Stimulated activated CD8-positive, alpha-beta memory T cell treated with anti-CD3 and anti-CD28 coated beads, Interleukin-2, amount 100 ng/mL, for 1 hour (primary cell): ENCODE results near the gene LFNG.

Source experiments
- DNase-seq, 2 donors: peaks; one replicate each; pipeline ENCODE4 v3.0.0-alpha.2; 2020; ENCODE audit warnings: low read depth in 2 of 2

The LFNG gene

DNA sequence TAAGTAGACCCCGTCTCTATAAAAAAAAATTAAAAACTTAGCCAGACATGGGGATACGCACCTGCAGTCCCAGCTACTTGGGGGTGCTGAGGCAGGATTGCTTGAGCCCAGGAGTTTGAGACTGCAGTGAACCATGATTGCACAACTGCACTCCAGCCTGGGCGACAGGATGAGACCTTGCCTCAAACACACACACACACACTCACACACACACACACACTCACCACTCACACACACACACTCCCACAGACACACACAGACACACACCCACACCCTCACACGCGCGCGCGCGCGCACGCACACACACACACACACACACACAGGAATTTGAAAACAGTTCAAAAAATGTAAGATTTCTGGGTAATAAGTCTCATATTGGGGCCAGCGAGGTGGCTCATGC, 34.7 kb upstream of the LFNG start:
- DNase-seq, result no peak

DNA sequence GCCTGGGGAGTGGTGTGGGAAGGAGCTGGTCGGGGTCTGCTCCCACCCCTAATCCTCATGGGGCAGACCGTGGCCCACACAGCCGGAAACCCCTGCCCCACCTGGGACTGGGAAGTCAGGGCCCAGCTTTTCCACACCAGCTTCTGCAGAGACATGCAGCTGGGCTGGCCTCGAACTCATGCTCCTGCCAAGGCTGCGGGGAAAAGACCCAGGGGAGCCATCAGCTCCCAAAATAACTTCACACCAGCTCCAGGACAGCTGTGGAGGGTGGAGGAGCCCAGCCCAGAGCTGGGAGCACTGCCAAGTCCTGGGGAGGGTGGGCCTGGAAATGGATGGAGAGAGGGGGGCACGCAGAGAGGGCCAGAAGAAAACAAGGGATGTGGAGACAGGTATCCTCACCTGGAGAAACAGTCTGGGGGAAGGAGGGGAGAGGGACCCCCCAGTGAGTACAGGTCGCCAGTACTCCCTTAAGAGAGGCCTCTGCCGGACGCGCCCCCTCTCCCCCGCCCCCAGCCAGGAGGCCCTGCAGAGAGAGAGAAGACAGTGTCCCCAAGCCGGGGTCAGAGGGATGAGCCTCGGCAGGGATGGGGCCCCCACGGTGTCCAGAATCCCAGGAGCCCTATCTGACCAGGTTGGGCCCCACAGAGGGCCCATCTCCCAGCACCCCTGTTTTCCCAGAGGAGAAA, 31.8 kb upstream of the LFNG start:
- DNase-seq, result no peak

DNA sequence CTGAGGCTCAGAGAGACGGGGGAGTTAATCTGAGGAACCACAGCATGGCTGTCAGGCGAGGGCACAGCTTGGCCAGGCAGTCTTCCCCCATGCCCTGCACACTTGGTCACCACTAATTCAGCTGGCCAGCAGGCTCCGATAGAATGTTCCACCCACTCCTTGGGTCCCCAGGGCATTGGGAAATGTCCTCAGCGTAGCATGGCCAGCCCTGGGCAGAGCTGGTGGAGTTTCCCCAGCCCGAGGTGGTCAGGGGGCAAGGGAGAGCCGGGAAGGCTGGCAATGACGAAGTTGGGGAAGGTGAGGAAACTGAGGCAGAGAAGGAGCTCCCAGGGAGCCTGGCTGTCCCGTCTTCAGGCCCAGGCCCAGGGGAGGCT, 31.3 kb upstream of the LFNG start:
- DNase-seq, result no peak

DNA sequence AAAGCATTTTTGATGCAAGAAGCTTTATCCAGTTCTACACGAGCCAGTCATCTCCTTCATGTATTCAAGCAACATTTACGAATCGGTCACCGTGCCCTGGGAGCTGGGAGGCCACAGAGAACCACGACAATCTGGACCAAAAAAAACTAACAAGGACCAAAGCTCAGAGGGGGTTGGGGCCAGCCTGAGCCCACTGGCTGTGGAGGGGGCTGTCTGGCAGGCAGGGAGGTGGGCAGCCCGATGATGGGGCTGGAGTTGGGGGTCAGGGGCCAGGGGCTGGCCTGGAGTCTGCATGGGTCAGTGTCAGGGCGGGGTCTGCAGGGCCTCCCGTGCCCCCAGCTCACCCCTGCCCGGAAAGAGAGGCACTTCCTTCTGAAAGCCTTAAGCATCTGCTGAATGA, 30.9 kb upstream of the LFNG start:
- DNase-seq, result no peak

DNA sequence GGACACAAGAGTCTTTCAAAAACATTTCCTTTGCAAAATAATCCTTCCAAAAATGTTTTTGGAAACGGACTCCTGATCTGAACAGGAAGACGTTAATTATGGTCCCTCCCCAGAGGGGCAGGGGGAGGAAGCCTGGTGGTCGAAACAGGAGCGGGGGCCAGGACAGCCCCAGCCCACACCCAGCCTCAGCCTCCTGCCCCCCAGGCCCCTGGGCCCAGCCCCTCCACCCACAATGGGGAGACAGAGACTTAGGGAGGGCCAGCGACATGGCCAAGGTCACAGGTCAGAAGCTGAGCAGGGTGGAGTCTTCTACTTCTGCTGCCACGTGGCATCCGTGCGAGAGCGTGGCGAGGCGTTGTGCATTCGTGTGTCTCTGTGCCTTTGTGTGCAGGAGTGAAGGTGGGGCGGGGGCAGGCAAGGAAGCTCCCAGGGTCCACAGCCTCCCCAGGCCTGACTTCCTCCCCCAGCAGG, 29.4 kb upstream of the LFNG start:
- no peak for DNase-seq

DNA sequence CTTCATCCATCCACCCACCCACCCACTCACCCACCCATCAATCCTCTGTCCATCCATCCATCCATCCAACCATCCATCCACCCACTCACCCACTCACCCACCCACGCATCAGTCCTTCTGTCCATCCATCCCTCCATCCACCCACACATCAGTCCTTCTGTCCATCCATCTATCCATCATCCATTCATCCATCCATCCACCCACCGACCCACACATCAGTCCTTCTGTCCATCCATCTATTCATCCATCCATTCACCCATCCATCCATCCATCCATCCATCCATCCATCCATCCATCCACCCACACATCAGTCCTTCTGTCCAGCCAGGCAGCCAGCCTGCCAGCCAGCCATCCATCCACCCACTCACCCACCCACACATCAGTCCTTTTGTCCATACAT, 27.5 kb upstream of the LFNG start:
- DNase-seq, result no peak

DNA sequence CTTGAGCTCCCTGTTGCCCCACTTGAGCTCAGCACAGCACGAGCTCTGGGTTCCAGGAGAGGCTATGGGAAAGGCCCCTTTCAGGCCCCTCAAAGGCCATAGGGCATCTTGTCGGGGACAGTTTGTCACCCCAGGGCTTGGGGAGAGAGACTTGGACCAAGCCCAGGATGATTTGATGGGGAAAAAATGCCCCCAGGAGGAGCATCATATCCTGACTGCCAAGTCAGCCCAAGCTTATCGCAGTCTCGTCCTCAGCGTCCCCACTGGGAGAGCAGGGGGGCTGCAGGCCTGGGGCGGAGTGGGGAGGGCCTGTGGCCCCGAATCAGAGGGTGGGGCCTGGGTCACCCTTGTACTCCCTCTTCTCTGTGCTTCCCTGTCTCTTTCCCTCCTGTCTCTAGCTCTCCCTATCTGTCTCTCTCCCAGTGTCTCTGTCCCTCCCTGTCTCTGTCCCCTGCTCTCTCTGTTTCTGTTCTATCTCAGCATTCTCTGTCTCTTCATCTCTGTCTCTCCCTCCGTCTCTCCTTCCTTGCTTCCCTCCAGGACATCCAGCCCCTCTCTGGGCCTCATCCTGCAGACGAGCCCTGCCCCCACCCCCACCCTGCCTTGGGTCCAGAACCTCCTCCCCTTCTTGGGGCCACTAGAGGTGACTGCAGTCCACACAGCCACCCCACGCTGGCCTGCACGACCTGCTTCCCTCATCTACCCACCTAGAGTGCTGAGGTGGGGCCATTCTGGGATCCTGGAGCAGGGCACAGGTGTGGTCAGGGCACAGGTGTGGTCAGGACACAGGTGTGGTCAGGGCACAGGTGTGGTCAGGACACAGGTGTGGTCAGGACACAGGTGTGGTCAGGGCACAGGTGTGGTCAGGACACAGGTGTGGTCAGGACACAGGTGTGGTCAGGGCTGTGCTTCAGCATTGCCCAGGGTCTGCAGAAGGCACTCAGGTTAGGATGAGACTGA, 26.1 kb upstream of the LFNG start:
- no peak for DNase-seq

DNA sequence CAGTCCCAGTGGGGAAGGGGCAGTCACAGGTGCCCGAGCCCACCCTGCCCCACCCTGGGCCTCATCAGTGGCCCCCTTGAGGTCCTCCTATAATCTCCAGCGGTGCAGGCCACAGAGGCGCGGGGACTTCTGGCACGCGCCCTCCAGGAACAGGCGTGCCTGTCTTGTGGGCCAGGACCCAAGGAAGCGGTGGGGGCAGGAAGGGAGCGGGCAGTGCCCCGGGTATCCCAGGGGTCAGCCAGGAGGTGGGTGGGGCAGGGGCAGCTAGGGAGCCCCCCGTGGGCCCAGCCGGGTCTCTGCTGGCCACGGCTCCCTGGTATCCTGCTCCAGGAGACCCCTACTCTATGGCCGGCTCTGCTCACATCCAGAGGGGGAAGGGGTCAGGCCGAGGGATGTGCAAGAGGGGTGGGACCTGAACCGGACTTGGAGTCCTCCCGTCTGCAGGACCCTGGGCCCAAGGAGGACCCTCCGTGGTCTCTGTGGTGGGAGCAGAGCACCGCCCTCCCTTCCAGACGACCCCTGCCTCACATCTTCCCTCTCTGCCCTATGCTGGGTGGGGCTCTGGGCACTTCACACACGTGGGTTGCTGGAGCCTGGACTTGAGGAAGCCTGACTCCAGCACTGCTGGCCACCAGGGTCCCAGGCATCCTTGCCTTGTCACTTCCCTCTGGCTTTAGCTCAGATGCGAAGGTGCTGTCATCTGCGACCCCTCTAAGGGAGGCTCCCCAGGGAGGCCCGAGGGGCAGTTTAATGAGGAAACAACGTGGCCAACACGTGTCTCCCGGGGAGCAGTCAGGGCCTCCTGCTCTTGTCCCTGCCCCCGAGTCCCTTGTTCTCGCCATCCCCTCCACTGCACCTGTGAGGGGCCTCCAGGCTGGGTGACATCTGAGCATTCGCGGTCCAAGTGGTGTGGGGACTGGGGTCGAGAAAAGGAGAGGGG, 25.1 kb upstream of the LFNG start:
- no peak for DNase-seq

DNA sequence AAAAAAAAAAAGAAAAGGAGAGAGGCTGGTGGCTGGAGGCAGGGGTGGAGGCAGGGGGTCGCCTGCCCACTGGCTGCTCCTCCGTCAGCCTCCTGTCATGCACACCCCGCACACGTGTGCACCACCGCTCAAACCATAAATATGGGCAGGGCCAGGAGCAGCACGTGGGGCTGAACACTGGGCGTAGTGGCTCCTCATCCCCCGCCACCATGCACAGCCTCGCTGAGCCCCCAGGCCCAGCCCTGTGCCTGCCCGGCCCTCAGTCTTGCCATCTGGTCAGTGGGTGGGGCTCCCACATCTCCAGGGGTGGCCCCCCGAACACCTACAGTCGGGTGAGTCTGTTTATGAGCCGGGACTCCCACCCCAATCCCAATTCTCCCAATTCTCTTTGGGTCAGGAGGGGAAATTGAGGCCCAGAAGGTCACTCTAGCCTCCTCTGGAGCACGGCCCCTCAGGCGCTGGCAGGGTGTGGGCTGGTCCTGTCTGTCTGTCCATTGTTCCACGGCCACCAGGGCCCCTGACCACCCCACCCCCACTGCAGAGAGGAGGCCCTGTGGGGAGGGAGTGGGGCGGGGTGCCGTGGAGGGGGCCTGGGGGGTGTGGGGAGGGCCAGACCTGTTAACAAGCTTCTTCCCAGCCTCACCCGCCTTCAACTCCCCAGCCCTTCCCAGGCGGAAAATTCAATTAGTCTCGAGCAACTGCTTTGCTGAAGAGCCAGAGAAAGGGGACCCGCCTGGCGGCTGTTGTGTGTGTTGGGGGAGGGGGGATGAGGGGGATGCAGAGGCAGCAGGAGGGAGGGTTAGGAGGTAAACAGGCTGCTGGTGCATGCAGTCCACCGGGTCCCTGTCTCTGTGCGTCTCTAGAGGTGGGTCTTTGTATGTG, 23.9 kb upstream of the LFNG start:
- DNase-seq, result no peak

DNA sequence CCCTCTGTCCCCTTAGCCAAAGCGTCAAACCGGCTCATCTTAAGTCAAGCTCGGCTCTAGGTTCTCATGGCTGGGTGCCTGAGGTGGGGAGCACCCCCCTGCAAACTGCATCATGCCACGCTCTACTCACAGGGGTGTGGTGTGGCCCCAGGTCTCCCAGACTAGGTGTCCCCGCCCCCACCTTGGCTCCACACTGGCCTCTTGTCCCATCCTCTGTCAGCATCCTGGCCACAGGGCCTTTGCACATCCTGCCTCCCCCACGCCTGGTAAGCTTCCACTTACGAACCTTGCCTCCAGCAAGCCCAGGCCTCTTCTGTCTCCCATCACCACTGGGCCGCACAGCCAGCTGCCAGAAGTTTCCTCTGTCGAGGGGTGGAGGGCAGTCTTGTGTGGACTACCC, 23.2 kb upstream of the LFNG start:
- DNase-seq, result no peak

DNA sequence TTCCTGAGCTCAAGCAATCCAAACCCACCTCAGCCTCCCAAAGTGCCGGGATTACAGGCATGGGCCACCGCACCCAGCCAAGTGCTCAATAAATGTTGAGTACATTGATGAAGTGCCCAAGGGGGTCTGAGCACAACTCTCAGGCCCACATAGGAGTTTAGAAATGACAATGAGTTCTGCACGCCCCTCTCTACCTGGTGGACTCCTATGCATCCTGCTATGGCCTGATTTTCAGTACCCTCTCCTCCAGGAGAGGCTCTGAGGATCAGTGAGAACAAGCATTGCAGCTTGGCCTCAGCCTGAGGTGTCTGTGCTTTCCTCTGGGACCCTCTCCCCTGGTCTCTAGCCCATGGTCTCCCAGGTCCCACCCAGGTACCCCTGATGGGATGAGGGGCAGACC, 22.5 kb upstream of the LFNG start:
- no peak for DNase-seq

DNA sequence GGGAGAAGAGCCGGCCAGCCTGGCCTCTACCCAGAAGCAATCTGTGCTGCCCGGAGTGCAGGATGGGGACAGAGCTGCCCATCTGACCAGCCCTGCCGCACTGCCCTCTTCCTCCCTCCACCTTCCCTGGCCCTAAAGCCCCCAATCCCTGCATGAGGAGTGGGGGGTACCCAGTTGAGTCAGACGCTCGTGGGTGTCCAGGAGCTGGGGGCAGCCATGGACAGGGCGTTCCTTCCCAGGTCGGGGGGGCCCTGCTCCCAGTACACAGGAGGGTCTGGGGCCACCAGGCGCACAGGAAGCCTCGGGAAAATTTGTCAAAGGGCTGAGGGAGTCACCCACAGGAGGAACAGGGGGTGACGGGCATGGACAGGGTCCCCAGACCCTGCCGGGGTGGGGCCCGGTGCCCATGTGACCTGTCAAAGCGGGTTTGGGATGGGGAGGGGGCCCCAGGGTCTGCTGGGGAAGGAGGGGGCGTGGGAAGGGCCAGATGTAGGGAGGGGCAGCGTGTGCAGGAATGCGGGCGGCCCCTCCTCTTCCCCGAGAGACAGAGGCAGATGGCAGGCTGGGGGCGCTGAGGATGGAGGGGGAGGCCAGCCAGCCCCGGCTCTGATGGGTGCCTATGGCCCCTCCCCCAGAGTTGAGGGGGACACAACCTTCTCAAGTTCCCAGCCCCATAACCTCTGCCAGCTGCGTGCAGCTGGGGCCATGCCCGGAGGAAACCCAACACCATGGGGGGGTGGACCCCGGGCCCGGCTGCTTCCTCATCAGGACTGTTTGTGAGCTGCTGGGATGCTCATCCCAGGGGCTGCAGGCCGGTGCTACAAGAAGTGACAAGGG, 21.9 kb upstream of the LFNG start:
- DNase-seq, result no peak

DNA sequence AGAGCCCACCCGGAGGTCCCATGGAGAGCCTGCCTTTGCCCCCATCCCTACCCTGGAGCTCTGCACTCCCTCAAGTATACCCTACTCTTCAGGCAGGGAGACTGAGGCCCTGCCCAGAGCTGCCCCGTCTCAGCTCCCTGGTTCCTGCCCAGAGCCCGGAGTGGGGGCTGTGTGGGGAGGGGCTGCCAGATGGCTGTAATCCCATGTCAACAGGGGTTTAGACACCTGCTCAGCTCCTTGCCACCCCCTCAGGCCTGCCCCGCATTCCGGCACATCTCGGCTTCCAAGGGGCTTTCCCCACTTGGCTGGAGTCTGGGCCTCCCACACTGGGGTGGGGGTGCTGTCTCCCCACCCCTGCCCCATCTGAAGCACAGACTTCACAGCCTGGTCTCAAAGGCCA, 20.9 kb upstream of the LFNG start:
- no peak for DNase-seq

DNA sequence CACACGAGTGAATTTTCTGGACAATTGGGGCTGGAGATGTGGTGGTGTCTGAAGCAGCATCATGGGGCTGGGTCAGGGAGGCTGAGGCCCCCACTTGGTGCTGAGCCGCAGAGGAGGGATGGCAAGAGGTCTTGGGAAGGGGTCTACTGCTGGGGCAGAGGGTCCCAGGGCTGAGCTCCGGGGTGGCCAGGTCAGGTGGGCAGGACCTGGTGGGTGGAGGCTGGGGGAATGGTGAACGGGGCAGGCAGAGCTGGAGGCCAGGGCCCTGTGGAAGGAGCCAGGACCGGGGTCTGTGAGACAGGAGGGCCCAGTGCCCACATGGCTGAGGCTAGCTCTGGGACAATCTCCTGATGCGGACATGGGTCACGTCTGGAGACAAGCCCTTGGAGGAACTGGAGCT, 20.4 kb upstream of the LFNG start:
- no peak for DNase-seq

DNA sequence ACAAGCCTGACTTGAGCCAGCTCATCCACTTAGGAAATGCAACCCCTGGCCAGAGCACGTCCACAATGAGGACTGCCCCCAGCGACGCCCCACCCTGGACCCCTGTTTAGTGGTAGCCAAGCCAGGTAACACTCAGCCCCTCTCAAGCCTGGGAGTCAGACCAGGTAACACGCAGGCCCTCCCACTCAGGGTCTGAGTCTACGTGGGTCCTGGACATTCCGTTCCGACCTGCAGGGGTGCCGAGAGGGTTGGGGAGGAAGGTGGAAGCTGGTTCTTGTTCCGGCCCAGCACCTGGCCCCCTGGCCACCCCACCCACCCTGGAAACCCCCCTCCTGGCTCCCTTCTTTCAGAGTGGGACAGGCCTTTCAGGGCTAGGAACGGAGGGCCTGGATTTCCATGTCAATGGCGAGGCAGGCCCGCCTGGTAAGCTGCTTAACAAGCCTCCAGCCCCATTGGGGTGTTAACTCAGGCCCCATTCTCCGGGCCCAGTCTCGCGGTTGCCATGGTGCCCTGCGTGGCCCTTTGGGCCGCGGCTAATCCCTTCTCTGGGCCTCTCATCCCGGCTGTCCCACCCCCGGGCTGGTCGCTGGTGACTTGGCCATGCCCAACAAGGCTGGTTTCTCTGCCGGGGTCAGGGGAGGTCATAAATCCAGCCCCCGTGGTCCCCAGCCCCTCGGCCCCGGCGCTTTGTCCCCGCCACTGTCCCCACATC, 19.7 kb upstream of the LFNG start:
- no peak for DNase-seq

DNA sequence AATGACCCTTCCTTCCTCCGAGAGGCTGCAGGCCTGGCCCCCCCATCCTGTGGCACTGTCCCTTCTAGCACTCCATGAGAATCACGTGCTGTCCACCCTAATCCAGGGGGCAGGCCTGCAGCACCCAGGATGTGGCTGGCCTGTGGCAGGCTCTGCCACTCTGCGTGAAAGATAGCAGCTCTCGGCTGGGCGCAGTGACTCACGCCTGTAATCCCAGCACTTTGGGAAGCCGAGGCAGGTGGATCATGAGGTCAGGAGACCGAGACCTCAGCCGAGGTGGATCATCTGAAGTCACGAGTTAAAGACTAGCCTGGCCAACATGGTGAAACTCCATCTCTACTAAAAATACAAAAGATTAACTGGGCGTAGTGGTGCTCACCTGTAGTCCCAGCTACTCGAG, 18.9 kb upstream of the LFNG start:
- DNase-seq, result no peak

DNA sequence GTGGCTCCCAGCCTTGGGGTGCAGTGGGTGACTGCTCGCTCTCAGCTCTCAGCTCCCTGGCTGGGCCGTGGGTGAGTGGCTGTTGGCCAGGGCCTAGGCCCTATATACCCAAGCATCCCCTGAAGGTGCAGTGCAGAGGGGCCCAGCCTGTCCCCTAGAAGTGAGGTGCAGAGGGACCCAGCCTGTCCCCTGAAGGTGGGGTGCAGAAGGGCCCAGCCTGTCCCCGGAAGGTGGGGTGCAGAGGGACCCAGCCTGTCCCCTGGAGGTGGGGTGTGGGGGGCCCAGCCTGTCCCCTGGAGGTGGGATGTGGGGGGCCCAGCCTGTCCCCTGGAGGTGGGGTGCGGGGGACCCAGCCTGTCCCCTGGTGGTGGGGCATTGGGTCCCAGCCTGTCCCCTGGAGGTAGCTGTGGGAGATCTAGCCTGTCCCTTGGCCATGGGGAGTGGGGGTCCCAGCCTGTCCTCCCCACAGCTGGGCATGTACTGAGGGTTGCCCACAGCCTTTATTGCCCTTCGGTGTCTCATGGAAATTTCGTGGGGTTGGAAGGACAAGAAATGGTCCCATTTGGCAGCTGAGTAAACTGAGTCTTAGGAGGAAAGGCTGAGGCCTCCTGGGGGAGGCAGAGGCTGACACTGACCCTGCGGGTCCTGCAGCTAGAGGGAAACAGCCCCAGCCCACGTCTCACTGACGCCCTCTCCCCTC, 17.5 kb upstream of the LFNG start:
- DNase-seq, result no peak

DNA sequence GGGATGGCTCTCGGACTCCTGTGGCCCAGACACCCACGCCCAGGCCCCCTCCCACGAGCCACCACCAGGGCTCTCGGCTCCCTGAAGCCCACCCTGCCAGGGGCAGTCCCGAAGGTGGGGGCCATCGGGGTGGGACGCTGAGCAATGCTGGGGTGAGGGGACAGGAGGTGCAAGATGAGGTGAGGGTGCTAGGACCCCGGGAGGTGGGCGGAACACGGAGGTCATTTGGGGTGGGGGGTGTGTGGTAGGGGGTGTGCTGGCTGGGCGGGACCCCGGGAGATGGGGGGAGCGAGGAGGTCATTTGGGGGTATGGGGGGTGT, 17.0 kb upstream of the LFNG start:
- DNase-seq, result no peak
